Esophagus squamous epithelium (tissue), 5 donors: ENCODE measurements around the gene MBP. TPM values are rescaled to one million over a fixed set of nuclear protein-coding genes. Genes with fewer than 3 reads are reported as not detected.

Source experiments
- DNase-seq: peaks from one replicate; lab custom pipeline; 2025; lab: John Stamatoyannopoulos, UW
- H3K27ac ChIP-seq, 4 donors: fragments of 200-600 bp; sonication (generic); one replicate each; pipeline ENCODE4 v1.5.1; 2016 to 2019; ENCODE audit warnings: mild to moderate bottlenecking in 1 of 4
- H3K27me3 ChIP-seq, 4 donors: fragments of 200-600 bp; sonication (generic); 1 replicate in 3 of 4; 2 replicates in 1 of 4; pipeline versions ENCODE4 v1.5.1 to v1.6.0; 2017 to 2021; ENCODE audit warnings: antibody characterized with exemption in 1 of 4
- H3K36me3 ChIP-seq, 3 donors: fragments of 200-600 bp; sonication (generic); one replicate each; pipeline ENCODE4 v1.5.1; 2016 to 2019
- H3K4me1 ChIP-seq, 3 donors: fragments of 200-600 bp; sonication (generic); one replicate each; pipeline ENCODE4 v1.5.1; 2017 to 2019
- H3K4me3 ChIP-seq, 4 donors: fragments of 200-600 bp; sonication (generic); 1 replicate in 3 of 4; 2 replicates in 1 of 4; pipeline ENCODE4 v1.5.1; 2016 to 2019; ENCODE audit warnings: mild to moderate bottlenecking in 2 of 4, moderate library complexity in 1 of 4
- H3K9me3 ChIP-seq, 3 donors: fragments of 200-600 bp; sonication (generic); one replicate each; pipeline ENCODE4 v1.5.1; 2016 to 2019
- CTCF ChIP-seq, 6 experiments: fragments of 450-650 bp in 4 of 6; fragments of 200-600 bp in 2 of 6; sonication (generic) in 2 of 6; IDR thresholded peaks; one replicate each; pipeline ENCODE4 v1.5.1; 2016 to 2019; ENCODE audit warnings: antibody characterized with exemption in 6 of 6, mild to moderate bottlenecking in 4 of 6, moderate library complexity in 4 of 6
- POLR2A ChIP-seq, 4 donors: fragments of 450-650 bp; IDR thresholded peaks; one replicate each; pipeline ENCODE4 v1.6.1; 2017; ENCODE audit warnings: antibody characterized with exemption in 4 of 4, mild to moderate bottlenecking in 4 of 4, moderate library complexity in 3 of 4
- WGBS, 2 donors: methylation state at CpG; one replicate each; pipeline ENCODE4 v1.1.5; 2018; 5-methylcytosine and 5-hydroxymethylcytosine counted together
- intact Hi-C: fragments of 100-400 bp; cut with DNase I; formaldehyde crosslinking; loops from one replicate; pipeline ENCODE4 v1.15.0; 2022
- total RNA-seq, 4 donors: library from RNA; depleted of rRNA; stranded (reverse); fragments of >200 nt; gene quantifications; one replicate each; pipeline ENCODE4 v1.1.0, GENCODE V29; 2016
- donor health status: DM: yes; HTN: yes; CAD: no.

MBP gene
- total RNA-seq, 4 donors from 2014 or later: 21.9 to 38.9 (median 25.2) TPM

GRCh38 chr18:77079088-77079487 is 53.5 kb downstream of the MBP start:
- peaks cover 0 to 39% (median 10%) of the 10 kb centered on the region in 3 donors for H3K4me1 ChIP-seq
- H3K4me3 ChIP-seq: no peak overlapping the region
- no peaks in the 10 kb centered on the region for H3K9me3 ChIP-seq
- H3K27ac ChIP-seq: no peak overlapping the region
- no peak for TF ChIP-seq POLR2A (IDR thresholded peaks at IDR 0.05)
- no peak for TF ChIP-seq CTCF (IDR thresholded peaks at IDR 0.05)
- intact Hi-C loops: no loop called here
- H3K27me3 ChIP-seq: no peaks in the 10 kb centered on the region
- DNase-seq: no peak
- WGBS, 2 donors: 90 to 96% methylated on average over 5 to 6 of the region's 6 CpGs
- peaks cover 0 to 19% (median 0%) of the 10 kb centered on the region in 3 donors for H3K36me3 ChIP-seq

- intact Hi-C loops: no loop called here
- H3K36me3 ChIP-seq: peaks cover 0 to 19% (median 0%) of the 10 kb centered on the region in 3 donors
- 100% methylated on average over 2 of the region's 5 CpGs; no CpG with 5 or more reads in 1 of the 2 donors for WGBS, 2 donors
- H3K9me3 ChIP-seq: no peaks in the 10 kb centered on the region
- no peak overlapping the region for H3K4me3 ChIP-seq
- H3K4me1 ChIP-seq: peaks cover 0 to 38% (median 6%) of the 10 kb centered on the region in 3 donors
- DNase-seq: no peak
- TF ChIP-seq POLR2A (IDR thresholded peaks at IDR 0.05) (no peak), CTCF (IDR thresholded peaks at IDR 0.05) (no peak)
- H3K27me3 ChIP-seq: no peaks in the 10 kb centered on the region
- no peak overlapping the region for H3K27ac ChIP-seq
Measured at GRCh38 chr18:77078690-77079070, 53.9 kb downstream of the MBP start.

GRCh38 chr18:77077941-77078689 is 54.5 kb downstream of the MBP start:
- no peak overlapping the region for H3K4me3 ChIP-seq
- 87 to 88% methylated on average over 13 to 14 of the region's 16 CpGs for WGBS, 2 donors
- H3K4me1 ChIP-seq: peaks cover 0 to 42% (median 6%) of the 10 kb centered on the region in 3 donors
- no peak overlapping the region for H3K27ac ChIP-seq
- H3K27me3 ChIP-seq: no peaks in the 10 kb centered on the region
- intact Hi-C loops: no loop called here
- H3K9me3 ChIP-seq: no peaks in the 10 kb centered on the region
- H3K36me3 ChIP-seq: peaks cover 0 to 19% (median 0%) of the 10 kb centered on the region in 3 donors
- no peak for DNase-seq
- TF ChIP-seq POLR2A (IDR thresholded peaks at IDR 0.05): no peak
- no peak for TF ChIP-seq CTCF (IDR thresholded peaks at IDR 0.05)

- peaks cover 0 to 42% (median 6%) of the 10 kb centered on the region in 3 donors for H3K4me1 ChIP-seq
- TF ChIP-seq POLR2A (IDR thresholded peaks at IDR 0.05): no peak
- TF ChIP-seq CTCF (IDR thresholded peaks at IDR 0.05): no peak
- peaks cover 0 to 19% (median 0%) of the 10 kb centered on the region in 3 donors for H3K36me3 ChIP-seq
- no peaks in the 10 kb centered on the region for H3K9me3 ChIP-seq
- WGBS, 2 donors: 91 to 96% methylated on average over 6 to 7 of the region's 7 CpGs
- H3K27me3 ChIP-seq: no peaks in the 10 kb centered on the region
- no peak overlapping the region for H3K4me3 ChIP-seq
- intact Hi-C loops: no loop called here
- H3K27ac ChIP-seq: no peak overlapping the region
- no peak for DNase-seq
Measured at GRCh38 chr18:77077401-77077800, 55.2 kb downstream of the MBP start.

GRCh38 chr18:77076111-77076510 is 56.5 kb downstream of the MBP start:
- intact Hi-C loops: no loop called here
- H3K4me3 ChIP-seq: no peak overlapping the region
- TF ChIP-seq CTCF (IDR thresholded peaks at IDR 0.05) (no peak), POLR2A (IDR thresholded peaks at IDR 0.05) (no peak)
- H3K36me3 ChIP-seq: peaks cover 0 to 19% (median 0%) of the 10 kb centered on the region in 3 donors
- no peaks in the 10 kb centered on the region for H3K27me3 ChIP-seq
- DNase-seq: no peak
- H3K9me3 ChIP-seq: no peaks in the 10 kb centered on the region
- WGBS, 2 donors: 50 to 83% methylated on average over 2 to 3 of the region's 9 CpGs
- peaks cover 6 to 53% (median 15%) of the 10 kb centered on the region in 3 donors for H3K4me1 ChIP-seq
- no peak overlapping the region for H3K27ac ChIP-seq
